Measurements from ENCODE around the gene TTLL11. TPM values are rescaled to one million over a fixed set of nuclear protein-coding genes. Genes with fewer than 3 reads are reported as not detected.
"Not testable (repeated sequence)": the region's sequence is repeated elsewhere in the genome, so short reads cannot be mapped to it uniquely, and the experiment has no call there.

The TTLL11 gene
- polyA plus RNA-seq, 3 donors = 4.4 to 6.4 (median 6.1) TPM

DNA sequence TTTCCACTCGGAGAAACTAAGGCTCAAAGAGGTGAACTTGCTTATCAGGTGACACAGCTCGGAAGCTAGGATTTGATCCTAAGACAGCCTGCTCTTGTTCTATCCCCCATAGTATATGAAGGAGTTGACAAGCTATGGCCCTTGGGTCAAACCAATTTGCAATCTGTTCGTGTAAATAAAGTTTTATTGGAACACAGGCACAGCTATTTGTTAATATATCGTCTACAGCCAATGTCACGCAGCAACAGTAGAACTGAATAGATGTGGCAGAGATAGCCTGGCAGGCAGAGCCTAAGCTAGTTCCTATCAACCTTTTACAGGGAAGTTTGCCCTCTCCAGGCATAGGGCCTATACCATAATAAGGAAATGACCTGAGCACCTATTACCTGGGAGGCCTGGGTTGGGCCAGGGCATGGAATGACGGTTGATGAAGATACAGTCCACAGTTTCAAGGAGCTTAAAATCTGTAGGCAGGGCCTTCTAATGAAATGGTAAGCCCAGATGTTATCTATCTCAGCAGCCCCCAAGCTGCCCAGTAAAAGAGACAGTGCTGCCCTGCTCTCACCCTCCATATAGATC, 179.0 kb downstream of the TTLL11 start:
- 79 to 97% (median 92%) methylated on average over 6 of the region's 6 CpGs for WGBS, 3 donors
- H3K27ac ChIP-seq (ENCODE audit: low read depth, low read length) = no peak overlapping the region

- H3K27ac ChIP-seq (ENCODE audit: low read depth, low read length) = no peak overlapping the region
- 65 to 73% (median 72%) methylated on average over 4 of the region's 4 CpGs for WGBS, 3 donors
Observed at GRCh38 chr9:121912812-121913627, 180.1 kb downstream of the TTLL11 start.

GRCh38 chr9:121910491-121911040, 182.5 kb downstream of the TTLL11 start:
- WGBS, 3 donors = 57 to 88% (median 57%) methylated on average over 4 of the region's 4 CpGs

DNA sequence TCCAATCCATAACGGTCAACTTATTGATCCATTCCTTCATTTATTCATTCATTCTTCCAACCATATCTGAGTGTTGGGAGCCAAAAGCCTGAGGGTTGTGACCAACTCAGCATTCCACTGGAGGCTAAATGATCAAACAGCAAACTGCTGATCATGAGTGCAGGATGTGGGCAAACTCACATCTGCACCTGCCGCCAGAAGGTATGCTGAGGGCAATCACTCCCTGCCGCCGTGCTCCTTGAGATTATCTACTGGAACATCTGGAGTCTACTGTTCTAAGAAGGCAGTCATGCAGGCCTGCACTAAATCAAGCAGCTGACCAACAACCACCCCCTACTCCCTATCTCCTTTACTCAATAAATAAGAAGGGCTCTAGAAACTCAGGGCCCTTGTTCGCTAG, 184.0 kb downstream of the TTLL11 start:
- WGBS, 3 donors = 70 to 75% (median 74%) methylated on average over 5 of the region's 5 CpGs
- no peak overlapping the region for H3K27ac ChIP-seq (ENCODE audit: low read depth, low read length)

More at GRCh38 chr9:121910491-121911040, 182.5 kb downstream of the TTLL11 start:
- no peak overlapping the region for H3K27ac ChIP-seq (ENCODE audit: low read depth, low read length)

GRCh38 chr9:121906074-121906870, 186.8 kb downstream of the TTLL11 start:
- 89 to 98% (median 93%) methylated on average over 1 of the region's 1 CpG for WGBS, 3 donors
- no peak overlapping the region for H3K27ac ChIP-seq (ENCODE audit: low read depth, low read length)

GRCh38 chr9:121902461-121903135, 190.5 kb downstream of the TTLL11 start:
- 50 to 74% (median 53%) methylated on average over 7 of the region's 7 CpGs for WGBS, 3 donors
- H3K27ac ChIP-seq (ENCODE audit: low read depth, low read length) = no peak overlapping the region

- 81 to 89% (median 88%) methylated on average over 3 of the region's 3 CpGs for WGBS, 3 donors
- no peak overlapping the region for H3K27ac ChIP-seq (ENCODE audit: low read depth, low read length)
Observed at GRCh38 chr9:121901616-121902015, 191.5 kb downstream of the TTLL11 start.

DNA sequence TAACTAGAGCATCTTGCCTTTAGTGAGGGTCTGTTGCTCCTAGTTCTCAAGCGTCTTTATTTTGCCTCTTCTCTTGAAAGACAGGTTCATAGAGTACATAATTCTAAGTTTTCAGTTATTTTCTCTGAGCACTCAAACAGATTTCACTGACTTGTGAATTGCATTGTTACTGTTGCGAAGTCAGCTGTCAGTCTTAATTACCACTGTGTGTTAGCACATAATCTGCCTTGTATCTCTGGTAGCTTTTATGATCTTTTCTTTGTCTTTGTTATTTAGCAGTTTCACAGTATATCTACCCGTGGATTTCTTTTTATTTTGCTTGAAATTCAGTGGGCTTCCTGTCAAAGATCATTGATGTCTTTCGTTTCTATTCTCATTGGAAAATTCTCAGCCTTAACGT, 192.9 kb downstream of the TTLL11 start:
- WGBS, 3 donors = 86 to 89% (median 87%) methylated on average over 5 of the region's 5 CpGs
- no peak overlapping the region for H3K27ac ChIP-seq (ENCODE audit: low read depth, low read length)

GRCh38 chr9:121898856-121899255, 194.3 kb downstream of the TTLL11 start:
- 92 to 96% (median 96%) methylated on average over 4 of the region's 4 CpGs for WGBS, 3 donors
- no peak overlapping the region for H3K27ac ChIP-seq (ENCODE audit: low read depth, low read length)

DNA sequence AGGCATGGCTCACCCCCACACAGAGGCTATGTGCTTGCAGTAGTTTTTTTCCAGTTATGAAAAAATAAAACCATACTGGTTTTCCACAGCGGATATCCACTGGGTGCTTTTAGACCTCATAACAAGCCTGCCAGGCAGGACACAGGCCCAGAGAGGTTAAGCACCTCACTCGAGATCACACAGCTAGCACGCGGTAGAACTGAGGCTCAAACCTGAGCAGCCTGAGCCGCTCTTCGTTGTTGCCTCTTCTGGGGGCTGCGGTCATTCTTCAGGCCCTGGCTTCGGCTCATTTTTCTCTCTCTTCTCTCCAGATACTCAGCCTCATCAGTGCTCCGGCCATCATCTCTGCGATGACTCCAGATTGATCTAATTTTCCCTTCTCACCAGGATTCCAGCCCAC, 196.0 kb downstream of the TTLL11 start:
- no peak overlapping the region for H3K27ac ChIP-seq (ENCODE audit: low read depth, low read length)
- WGBS, 3 donors = 92 to 96% (median 94%) methylated on average over 10 of the region's 10 CpGs

DNA sequence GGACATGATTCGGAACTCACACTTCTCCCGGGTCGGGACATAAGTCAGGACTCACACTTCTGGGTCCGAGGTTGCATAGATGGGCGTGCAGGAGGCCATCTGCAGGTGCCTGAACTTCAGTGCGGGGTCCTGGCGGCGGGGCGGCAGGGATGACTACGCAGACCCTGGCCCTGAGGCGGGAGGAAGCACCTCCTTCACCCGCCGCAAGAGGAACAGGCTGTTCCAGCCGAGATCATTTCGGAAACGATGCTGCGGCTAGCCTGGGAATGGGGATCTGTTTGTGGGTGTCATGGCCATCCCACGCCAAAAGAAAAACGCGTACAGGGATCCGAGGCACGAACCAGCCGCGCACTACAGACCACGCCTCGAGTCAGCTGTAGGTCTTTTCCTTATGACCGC, 196.6 kb downstream of the TTLL11 start:
- H3K27ac ChIP-seq (ENCODE audit: low read depth, low read length) = no peak overlapping the region
- 86 to 87% (median 86%) methylated on average over 27 of the region's 27 CpGs for WGBS, 3 donors

GRCh38 chr9:121895818-121896544, 197.1 kb downstream of the TTLL11 start:
- WGBS, 3 donors = 32 to 60% (median 53%) methylated on average over 12 of the region's 12 CpGs
- H3K27ac ChIP-seq (ENCODE audit: low read depth, low read length) = no peak overlapping the region

DNA sequence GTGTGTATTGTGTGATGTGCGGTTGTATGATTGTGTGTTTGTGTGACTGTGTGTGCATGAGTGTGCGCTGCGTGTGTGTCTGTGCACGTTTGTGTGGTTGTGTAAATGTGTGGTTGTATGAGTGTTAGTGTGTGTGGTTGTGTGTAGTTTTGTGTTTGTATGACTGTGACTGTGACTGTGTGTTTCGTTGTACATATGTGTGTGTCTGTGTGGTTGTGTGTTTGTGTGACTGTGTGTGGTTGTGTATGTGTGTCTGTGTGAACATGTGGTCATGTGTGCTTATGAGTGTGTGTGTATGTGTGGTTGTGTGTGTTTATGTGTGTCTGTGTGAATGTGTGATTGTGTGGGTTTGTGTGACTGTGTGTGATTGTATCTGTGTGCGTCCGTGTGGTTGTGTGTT, 197.8 kb downstream of the TTLL11 start:
- WGBS, 3 donors = 73 to 78% (median 76%) methylated on average over 7 of the region's 7 CpGs
- H3K27ac ChIP-seq (ENCODE audit: low read depth, low read length) = no peak overlapping the region

DNA sequence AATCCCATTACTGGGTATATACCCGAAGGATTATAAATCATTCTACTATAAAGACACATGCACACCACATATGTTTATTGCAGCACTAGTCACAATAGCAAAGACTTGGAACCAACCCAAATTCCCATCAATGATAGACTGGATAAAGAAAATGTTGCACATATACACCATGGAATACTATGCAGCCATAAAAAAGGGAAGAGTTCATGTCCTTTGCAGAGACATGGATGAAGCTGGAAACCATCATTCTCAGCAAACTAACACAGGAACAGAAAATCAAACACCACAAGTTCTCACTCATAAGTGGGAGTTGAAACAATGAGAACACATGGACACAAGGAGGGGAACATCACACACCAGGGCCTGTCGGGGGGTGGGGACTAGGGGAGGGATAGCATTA, 198.7 kb downstream of the TTLL11 start:
- 65 to 95% (median 81%) methylated on average over 2 of the region's 2 CpGs for WGBS, 3 donors
- H3K27ac ChIP-seq (ENCODE audit: low read depth, low read length) = not testable (repeated sequence)

DNA sequence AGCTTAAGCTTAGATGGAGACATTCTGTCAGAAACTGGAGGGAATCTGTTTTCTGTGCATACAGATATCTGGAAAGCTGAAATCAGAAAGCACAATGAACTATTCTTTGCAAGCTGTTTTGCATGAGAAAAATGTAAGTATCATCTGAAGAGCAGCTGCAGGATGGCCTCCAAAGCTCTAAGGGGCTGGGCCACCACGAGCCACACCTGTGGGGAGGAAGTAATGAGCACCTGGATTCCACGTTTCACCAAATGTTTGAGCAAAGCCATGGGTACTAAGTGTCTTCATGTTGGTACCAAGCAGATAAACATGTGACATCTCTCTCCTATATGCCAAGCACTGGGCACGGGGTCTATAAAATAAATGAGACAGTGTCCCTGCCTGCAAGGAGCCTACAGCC, 199.3 kb downstream of the TTLL11 start:
- 92 to 96% (median 93%) methylated on average over 3 of the region's 3 CpGs for WGBS, 3 donors
- no peak overlapping the region for H3K27ac ChIP-seq (ENCODE audit: low read depth, low read length)

GRCh38 chr9:121892706-121893105, 200.4 kb downstream of the TTLL11 start:
- no peak overlapping the region for H3K27ac ChIP-seq (ENCODE audit: low read depth, low read length)
- WGBS, 3 donors = 84 to 95% (median 87%) methylated on average over 5 of the region's 5 CpGs

- WGBS, 3 donors = 84 to 89% (median 89%) methylated on average over 2 of the region's 2 CpGs
Observed at GRCh38 chr9:121890746-121891145, 202.4 kb downstream of the TTLL11 start.

More at GRCh38 chr9:121890746-121891145, 202.4 kb downstream of the TTLL11 start:
- no peak overlapping the region for H3K27ac ChIP-seq (ENCODE audit: low read depth, low read length)
